H1 (cell line): ENCODE measurements around the gene GGN. TPM values are rescaled to one million over a fixed set of nuclear protein-coding genes. Genes with fewer than 3 reads are reported as not detected.

Experiments used
- CTCF ChIA-PET: fragments of 300-600 bp; sonication (Branson Sonifier 250); formaldehyde crosslinking; loops from one replicate; lab custom pipeline; 2021; ENCODE audit not compliant: partially characterized antibody; lab: Charles Lee
- POLR2A ChIA-PET: fragments of 300-600 bp; sonication (Branson Sonifier 250); formaldehyde crosslinking; loops from one replicate; lab custom pipeline; 2021; ENCODE audit warnings: inconsistent platforms; ENCODE audit not compliant: partially characterized antibody; lab: Charles Lee
- DNase-seq, 2 experiments: peaks; one replicate each; pipeline versions ENCODE4 v3.0.0 to v3.0.0-alpha.2; 2010 to 2022; ENCODE audit warnings: low spot score in 2 of 2, low read depth in 1 of 2, mixed read lengths in 1 of 2
- FAIRE-seq: peaks from 2 replicates; lab custom pipeline; 2011; peaks lifted over from hg19 to GRCh38; lab: Jason Lieb, UNC
- H2AFZ ChIP-seq: 2 replicates; pipeline ENCODE4 v1.8.1; 2012; ENCODE audit warnings: low read length, inconsistent platforms
- H2AK5ac ChIP-seq: 2 replicates; pipeline ENCODE4 v1.6.1; 2013; ENCODE audit warnings: low read depth, low read length
- H2BK120ac ChIP-seq: replicated peaks from 2 replicates; pipeline ENCODE3; 2013; ENCODE audit warnings: low read depth, low read length, inconsistent platforms
- H2BK12ac ChIP-seq: 2 replicates; pipeline ENCODE4 v1.6.1; 2013; ENCODE audit warnings: low read depth, low read length
- H2BK15ac ChIP-seq: 2 replicates; pipeline ENCODE4 v1.6.1; 2013; ENCODE audit warnings: low read length
- H2BK20ac ChIP-seq: 2 replicates; pipeline ENCODE4 v1.6.1; 2013; ENCODE audit warnings: low read length
- H2BK5ac ChIP-seq: 2 replicates; pipeline ENCODE4 v1.6.1; 2013; ENCODE audit warnings: low read depth, low read length
- H3K14ac ChIP-seq: 2 replicates; pipeline ENCODE4 v1.6.1; 2013; ENCODE audit warnings: inconsistent platforms; ENCODE audit not compliant: insufficient read length
- H3K18ac ChIP-seq: 2 replicates; pipeline ENCODE4 v1.6.1; 2013; ENCODE audit warnings: low read length; ENCODE audit errors: extremely low read depth
- H3K23ac ChIP-seq: 2 replicates; pipeline ENCODE4 v1.6.1; 2013; ENCODE audit warnings: inconsistent platforms; ENCODE audit not compliant: insufficient read length
- H3K23me2 ChIP-seq: 2 replicates; pipeline ENCODE4 v1.6.1; 2013; ENCODE audit warnings: low read depth, low read length
- H3K27ac ChIP-seq: 2 replicates; pipeline ENCODE4 v1.6.1; 2011; ENCODE audit warnings: low read depth, low read length, inconsistent platforms
- H3K27me3 ChIP-seq, 4 experiments: replicated peaks in 1 of 4; 1 replicate in 1 of 4; 2 replicates in 3 of 4; pipeline versions ENCODE4 v1.6.1 to v1.8.1; 2011 to 2013; ENCODE audit warnings: low read length in 3 of 4, mild to moderate bottlenecking in 3 of 4, inconsistent platforms in 2 of 4, mixed read lengths in 2 of 4, moderate library complexity in 1 of 4; ENCODE audit not compliant: control insufficient read depth in 3 of 4, insufficient read depth in 3 of 4; ENCODE audit errors: extremely low read depth in 1 of 4
- H3K36me3 ChIP-seq, 4 experiments: 2 replicates each; pipeline versions ENCODE4 v1.6.1 to v1.8.1; 2011 to 2013; ENCODE audit warnings: mild to moderate bottlenecking in 4 of 4, low read length in 3 of 4, moderate library complexity in 2 of 4, control low read depth in 1 of 4, inconsistent platforms in 1 of 4; ENCODE audit not compliant: insufficient read depth in 4 of 4, control insufficient read depth in 2 of 4
- H3K4ac ChIP-seq: replicated peaks from 2 replicates; pipeline ENCODE3; 2013; ENCODE audit warnings: low read length, low read depth, mixed read lengths, inconsistent platforms; ENCODE audit not compliant: insufficient read length
- H3K4me1 ChIP-seq, 4 experiments: replicated peaks in 1 of 4; 1 replicate in 1 of 4; 2 replicates in 3 of 4; pipeline versions ENCODE4 v1.6.1 to v1.8.1; 2011 to 2013; ENCODE audit warnings: low read length in 3 of 4, inconsistent platforms in 2 of 4, mixed read lengths in 1 of 4; ENCODE audit not compliant: insufficient read depth in 4 of 4, control insufficient read depth in 3 of 4
- H3K4me2 ChIP-seq, 2 experiments: 2 replicates each; pipeline versions ENCODE4 v1.6.1 to v1.8.1; 2011 to 2013; ENCODE audit warnings: low read depth in 2 of 2, low read length in 2 of 2, control low read depth in 1 of 2, inconsistent platforms in 1 of 2, mild to moderate bottlenecking in 1 of 2; ENCODE audit not compliant: insufficient read depth in 1 of 2
- H3K4me3 ChIP-seq, 4 experiments: fragments of 200-600, 300-600 bp in 1 of 4; sonication (generic), shearing (Covaris generic), sonication (Bioruptor Twin) in 1 of 4; 2 replicates each; pipeline versions ENCODE4 v1.5.1 to v1.8.1; 2011 to 2016; ENCODE audit warnings: low read length in 4 of 4, low read depth in 3 of 4, control low read depth in 2 of 4, inconsistent platforms in 2 of 4, mild to moderate bottlenecking in 2 of 4, mixed read lengths in 1 of 4, moderate library complexity in 1 of 4; ENCODE audit not compliant: insufficient read depth in 2 of 4; ENCODE audit errors: extremely low read depth in 1 of 4
- H3K56ac ChIP-seq: replicated peaks from 2 replicates; pipeline ENCODE3; 2013; ENCODE audit warnings: low read depth, mild to moderate bottlenecking, mixed read lengths, low read length, inconsistent platforms; ENCODE audit not compliant: insufficient read length
- H3K79me1 ChIP-seq: 2 replicates; pipeline ENCODE4 v1.6.1; 2013; ENCODE audit warnings: low read depth, low read length, control low read depth
- H3K79me2 ChIP-seq, 2 experiments: 2 replicates each; pipeline versions ENCODE4 v1.6.1 to v1.8.1; 2012 to 2013; ENCODE audit warnings: low read length in 2 of 2, mild to moderate bottlenecking in 2 of 2, inconsistent platforms in 1 of 2; ENCODE audit not compliant: insufficient read depth in 2 of 2, control insufficient read depth in 1 of 2
- H3K9ac ChIP-seq, 4 experiments: replicated peaks in 1 of 4; 1 replicate in 1 of 4; 2 replicates in 3 of 4; pipeline versions ENCODE4 v1.6.1 to v1.8.1; 2011 to 2013; ENCODE audit warnings: low read depth in 3 of 4, low read length in 3 of 4, control low read depth in 2 of 4, mild to moderate bottlenecking in 2 of 4, moderate library complexity in 2 of 4, inconsistent platforms in 1 of 4; ENCODE audit errors: extremely low read depth in 1 of 4
- H3K9me3 ChIP-seq, 2 experiments: 2 replicates each; pipeline versions ENCODE4 v1.6.1 to v1.8.1; 2012 to 2013; ENCODE audit warnings: mild to moderate bottlenecking in 2 of 2, moderate library complexity in 2 of 2, control low read depth in 1 of 2, inconsistent platforms in 1 of 2, low read depth in 1 of 2, low read length in 1 of 2, mixed read lengths in 1 of 2; ENCODE audit not compliant: insufficient read depth in 2 of 2
- H4K20me1 ChIP-seq, 2 experiments: replicated peaks in 1 of 2; 2 replicates each; pipeline versions ENCODE3 to v1.8.1; 2011 to 2013; ENCODE audit warnings: inconsistent platforms in 2 of 2, low read length in 2 of 2, mild to moderate bottlenecking in 1 of 2; ENCODE audit not compliant: insufficient read depth in 2 of 2, control insufficient read depth in 1 of 2
- H4K5ac ChIP-seq: 2 replicates; pipeline ENCODE4 v1.6.1; 2013; ENCODE audit warnings: low read length, low read depth, mixed read lengths, inconsistent platforms; ENCODE audit not compliant: insufficient read length
- H4K8ac ChIP-seq: 2 replicates; pipeline ENCODE4 v1.8.0; 2013; ENCODE audit warnings: mild to moderate bottlenecking, moderate library complexity, low read length, inconsistent platforms; ENCODE audit not compliant: insufficient read depth; ENCODE audit errors: extremely low read depth
- H4K91ac ChIP-seq: replicated peaks from 2 replicates; pipeline ENCODE3; 2013; ENCODE audit warnings: low read length, mixed read lengths, inconsistent platforms; ENCODE audit not compliant: insufficient read length
- RAD21 ChIP-seq, 2 experiments: IDR thresholded peaks in 1 of 2; conservative IDR thresholded peaks in 1 of 2; 2 replicates each; pipeline ENCODE4 v1.6.1; 2011; ENCODE audit warnings: low read depth in 2 of 2, low read length in 2 of 2, improper control_type of control experiment in 1 of 2, inconsistent platforms in 1 of 2, mild to moderate bottlenecking in 1 of 2, moderate library complexity in 1 of 2
- WGBS, 2 experiments: shearing (Covaris generic) in 1 of 2; methylation state at CpG; one replicate each; pipeline versions ENCODE4 v1.1.6 to v1.1.7; 2013 to 2015; ENCODE audit warnings: low lambda C conversion rate in 2 of 2, mixed read lengths in 2 of 2, inconsistent platforms in 1 of 2, low coverage in 1 of 2, missing lambda C conversion rate in 1 of 2; ENCODE audit not compliant: insufficient replicate concordance in 2 of 2, insufficient coverage in 1 of 2, insufficient read length in 1 of 2; ENCODE audit errors: extremely low coverage in 1 of 2, missing lambda C conversion rate in 1 of 2; 5-methylcytosine and 5-hydroxymethylcytosine counted together
- polyA plus RNA-seq, 7 experiments: library from polyadenylated mRNA; depleted of rRNA in 3 of 7; stranded (reverse) in 5 of 7; unstranded in 2 of 7; fragments of >200 nt in 5 of 7; fragments of 200-250 nt in 2 of 7; gene quantifications; 1 replicate in 5 of 7; 2 replicates in 1 of 7; 4 replicates in 1 of 7; pipeline versions ENCODE4 v1.2.1 to v1.2.3, GENCODE V29; 2011 to 2013; ENCODE audit warnings: missing spikeins in 2 of 7, mixed read lengths in 2 of 7
- total RNA-seq: library from RNA; stranded (reverse); fragmentation: NEBNext Ultra II Directional; extraction: Animal tissue kit (Norgen Biotek cat#: 25700); gene quantifications from 2 replicates; pipeline ENCODE4 v1.2.1, GENCODE V29; 2021

Gene GGN
- total and polyA plus RNA-seq, 2 of the 8 experiments (the other 6 are each of a cell fraction or from before 2014, with no cell fraction given): 0.47 to 1.2 TPM

DNA sequence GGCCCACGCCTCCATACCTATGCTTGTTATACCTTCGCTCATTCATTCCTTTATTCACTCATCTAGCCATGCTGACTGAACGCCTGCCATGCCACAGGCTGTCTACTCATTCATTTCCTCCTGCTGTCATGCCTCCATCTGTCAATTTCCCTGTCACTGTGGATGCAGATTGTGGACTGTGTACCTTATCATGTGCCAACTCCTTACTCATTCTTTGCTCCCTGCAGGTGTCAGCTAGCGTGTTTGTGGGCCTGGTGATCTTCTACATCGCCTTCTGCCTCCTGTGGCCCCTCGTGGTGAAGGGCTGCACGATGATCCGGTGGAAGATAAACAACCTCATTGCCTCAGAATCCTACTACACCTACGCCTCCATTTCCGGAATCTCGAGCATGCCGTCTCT is 17.5 kb downstream of the GGN start:
- no peak overlapping the region for H2BK20ac ChIP-seq
- H2BK15ac ChIP-seq: no peak overlapping the region
- no peak for DNase-seq
- H3K18ac ChIP-seq: no peak overlapping the region
- no peak overlapping the region for H3K27ac ChIP-seq
- no peaks in the 10 kb centered on the region for H3K9me3 ChIP-seq
- no peak overlapping the region for H4K91ac ChIP-seq
- no peak for FAIRE-seq
- no peak overlapping the region for H3K4me2 ChIP-seq
- no peak overlapping the region for H3K9ac ChIP-seq
- peaks cover 0 to 2% (median 0%) of the 10 kb centered on the region in 4 experiments; a peak in 2 of 7 replicates for H3K27me3 ChIP-seq
- no peak overlapping the region; the same call in 1 of the 2 replicates for H2AK5ac ChIP-seq
- peaks cover 0 to 3% of the 10 kb centered on the region in 2 experiments; a peak in 2 of 4 replicates for H3K79me2 ChIP-seq
- WGBS, 2 experiments: 85% methylated on average over 12 of the region's 12 CpGs; no CpG with 5 or more reads in 1 of the 2 experiments
- peaks cover under 1% of the 10 kb centered on the region; the same call in 1 of the 2 replicates for H3K79me1 ChIP-seq
- H2AFZ ChIP-seq: no peak overlapping the region
- H3K4ac ChIP-seq: no peak overlapping the region
- H2BK12ac ChIP-seq: 0 out of 2 replicates have a peak overlapping the region, but pooled peaks have one; percentile 50
- H3K36me3 ChIP-seq: no peaks in the 10 kb centered on the region
- peaks cover 0 to 2% (median under 1%) of the 10 kb centered on the region in 4 experiments; a peak in 1 of 7 replicates for H3K4me1 ChIP-seq
- peaks cover 0 to 3% of the 10 kb centered on the region in 2 experiments for H4K20me1 ChIP-seq
- no peak overlapping the region for H3K14ac ChIP-seq
- peaks cover 5% of the 10 kb centered on the region; the same call in 1 of the 2 replicates for H3K23me2 ChIP-seq
- H2BK120ac ChIP-seq: no peak overlapping the region
- H3K56ac ChIP-seq: no peak overlapping the region
- H3K4me3 ChIP-seq: no peak overlapping the region
- H2BK5ac ChIP-seq: no peak overlapping the region
- no peak overlapping the region for H3K23ac ChIP-seq
- ChIA-PET POLR2A (no interaction called here), CTCF (interaction anchor here (1.4 to 1.6 kb wide), 2 partner anchors 15 to 125 kb away, joined by 4 read pairs; no protein-coding TSS in a partner anchor)
- H4K8ac ChIP-seq: peak overlapping the region; percentile 57; the same call in 1 of the 2 replicates
- H4K5ac ChIP-seq: no peak overlapping the region
- no peak for TF ChIP-seq RAD21 (IDR thresholded peaks at IDR 0.05 in 1 of 2, conservative IDR thresholded peaks at IDR 0.05 in 1 of 2; ENCODE audit: low read depth in 2 of 2, low read length in 2 of 2)
